Endodermal cell (in vitro differentiated cells): ENCODE results near the gene NEAT1. TPM values are rescaled to one million over a fixed set of nuclear protein-coding genes. Genes with fewer than 3 reads are reported as not detected.

Experiments used
- DNase-seq: peaks from one replicate; pipeline ENCODE4 v3.0.0-alpha.2; 2017
- H3K27ac ChIP-seq: 2 replicates; pipeline ENCODE4 v1.5.1; 2013; ENCODE audit warnings: mild to moderate bottlenecking, low read depth, low read length, moderate library complexity
- H3K27me3 ChIP-seq: 2 replicates; pipeline ENCODE4 v1.6.1; 2013; ENCODE audit warnings: mild to moderate bottlenecking, low read length, moderate library complexity; ENCODE audit not compliant: insufficient read depth, control insufficient read depth, poor library complexity, severe bottlenecking
- H3K36me3 ChIP-seq: 2 replicates; pipeline ENCODE4 v1.7.0; 2013; ENCODE audit warnings: mild to moderate bottlenecking, low read length, moderate library complexity; ENCODE audit not compliant: control insufficient read depth, insufficient read depth
- H3K4me1 ChIP-seq: one replicate; pipeline ENCODE4 v1.7.0; 2013; ENCODE audit warnings: low read length; ENCODE audit not compliant: control insufficient read depth, insufficient read depth
- H3K4me3 ChIP-seq: 2 replicates; pipeline ENCODE4 v1.5.1; 2013; ENCODE audit warnings: mild to moderate bottlenecking, low read length, moderate library complexity
- H3K9ac ChIP-seq: 2 replicates; pipeline ENCODE4 v1.6.1; 2013; ENCODE audit warnings: mild to moderate bottlenecking, low read length, moderate library complexity; ENCODE audit not compliant: poor library complexity, severe bottlenecking; ENCODE audit errors: extremely low read depth
- H3K9me3 ChIP-seq: 2 replicates; pipeline ENCODE4 v1.6.1; 2013; ENCODE audit warnings: mild to moderate bottlenecking, low read length, moderate library complexity; ENCODE audit not compliant: control insufficient read depth
- H3K27ac Mint-ChIP-seq: 2 replicates; pipeline ENCODE4 v1.8.0; 2020; ENCODE audit warnings: mixed read lengths
- H3K27me3 Mint-ChIP-seq: 2 replicates; pipeline ENCODE4 v1.8.0; 2021; ENCODE audit warnings: mild to moderate bottlenecking, mixed read lengths; ENCODE audit not compliant: insufficient read depth
- H3K36me3 Mint-ChIP-seq: 2 replicates; pipeline ENCODE4 v1.8.0; 2020; ENCODE audit warnings: low read depth, mixed read lengths
- H3K4me1 Mint-ChIP-seq: 2 replicates; pipeline ENCODE4 v1.8.0; 2020; ENCODE audit warnings: mixed read lengths
- H3K4me3 Mint-ChIP-seq: 2 replicates; pipeline ENCODE4 v1.8.0; 2020; ENCODE audit warnings: mild to moderate bottlenecking, moderate library complexity, mixed read lengths
- H3K9me3 Mint-ChIP-seq: 2 replicates; pipeline ENCODE4 v1.8.0; 2020; ENCODE audit warnings: mild to moderate bottlenecking, mixed read lengths
- WGBS, 2 experiments: methylation state at CpG; one replicate each; pipeline versions ENCODE4 v1.1.5 to v1.1.7; 2013; ENCODE audit warnings: missing lambda C conversion rate in 2 of 2, mixed read lengths in 1 of 2; ENCODE audit not compliant: insufficient coverage in 1 of 2, insufficient read length in 1 of 2; 5-methylcytosine and 5-hydroxymethylcytosine counted together
- total RNA-seq, 2 donors: library from RNA; stranded (reverse); fragmentation: NEBNext Ultra II Directional in 1 of 2; extraction: Animal tissue kit (Norgen Biotek cat#: 25700) in 1 of 2; gene quantifications; 2 replicates in 1 of 2; 3 replicates in 1 of 2; pipeline ENCODE4 v1.2.1, GENCODE V29; 2021
- TF ChIP-seq, protein P1 (sequence below): fragments of 200-600 bp; sonication (generic); conservative IDR thresholded peaks from 2 replicates; pipeline ENCODE4 v1.5.0; 2021; ENCODE audit warnings: antibody characterized with exemption, mild to moderate bottlenecking

The NEAT1 gene
- total RNA-seq, 2 donors from 2014 or later, result 61.3 to 85.2 TPM

GRCh38 chr11:65477149-65477965, 54.8 kb downstream of the NEAT1 start:
- Mint-ChIP-seq H3K9me3 (no peaks in the 10 kb centered on the region), H3K36me3 (no peaks in the 10 kb centered on the region), H3K4me1 (peaks cover 28% of the 10 kb centered on the region), H3K4me3 (peak overlapping the region; percentile 83), H3K27ac (peak overlapping the region; percentile 98), H3K27me3 (peaks cover 2% of the 10 kb centered on the region)
- WGBS, 2 experiments, result 7 to 15% methylated on average over 15 to 60 of the region's 60 CpGs
- DNase-seq, result peak; percentile 96
- H3K27me3 ChIP-seq, result no peaks in the 10 kb centered on the region
- peaks cover 4% of the 10 kb centered on the region for H3K4me1 ChIP-seq
- H3K27ac ChIP-seq, result peak overlapping the region; percentile 87
- H3K9me3 ChIP-seq, result no peaks in the 10 kb centered on the region
- TF ChIP-seq, protein P1, sequence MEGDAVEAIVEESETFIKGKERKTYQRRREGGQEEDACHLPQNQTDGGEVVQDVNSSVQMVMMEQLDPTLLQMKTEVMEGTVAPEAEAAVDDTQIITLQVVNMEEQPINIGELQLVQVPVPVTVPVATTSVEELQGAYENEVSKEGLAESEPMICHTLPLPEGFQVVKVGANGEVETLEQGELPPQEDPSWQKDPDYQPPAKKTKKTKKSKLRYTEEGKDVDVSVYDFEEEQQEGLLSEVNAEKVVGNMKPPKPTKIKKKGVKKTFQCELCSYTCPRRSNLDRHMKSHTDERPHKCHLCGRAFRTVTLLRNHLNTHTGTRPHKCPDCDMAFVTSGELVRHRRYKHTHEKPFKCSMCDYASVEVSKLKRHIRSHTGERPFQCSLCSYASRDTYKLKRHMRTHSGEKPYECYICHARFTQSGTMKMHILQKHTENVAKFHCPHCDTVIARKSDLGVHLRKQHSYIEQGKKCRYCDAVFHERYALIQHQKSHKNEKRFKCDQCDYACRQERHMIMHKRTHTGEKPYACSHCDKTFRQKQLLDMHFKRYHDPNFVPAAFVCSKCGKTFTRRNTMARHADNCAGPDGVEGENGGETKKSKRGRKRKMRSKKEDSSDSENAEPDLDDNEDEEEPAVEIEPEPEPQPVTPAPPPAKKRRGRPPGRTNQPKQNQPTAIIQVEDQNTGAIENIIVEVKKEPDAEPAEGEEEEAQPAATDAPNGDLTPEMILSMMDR, result no peak
- peak overlapping the region; percentile 88 for H3K4me3 ChIP-seq
- H3K36me3 ChIP-seq, result no peaks in the 10 kb centered on the region
- peak overlapping the region; percentile 89 for H3K9ac ChIP-seq

DNA sequence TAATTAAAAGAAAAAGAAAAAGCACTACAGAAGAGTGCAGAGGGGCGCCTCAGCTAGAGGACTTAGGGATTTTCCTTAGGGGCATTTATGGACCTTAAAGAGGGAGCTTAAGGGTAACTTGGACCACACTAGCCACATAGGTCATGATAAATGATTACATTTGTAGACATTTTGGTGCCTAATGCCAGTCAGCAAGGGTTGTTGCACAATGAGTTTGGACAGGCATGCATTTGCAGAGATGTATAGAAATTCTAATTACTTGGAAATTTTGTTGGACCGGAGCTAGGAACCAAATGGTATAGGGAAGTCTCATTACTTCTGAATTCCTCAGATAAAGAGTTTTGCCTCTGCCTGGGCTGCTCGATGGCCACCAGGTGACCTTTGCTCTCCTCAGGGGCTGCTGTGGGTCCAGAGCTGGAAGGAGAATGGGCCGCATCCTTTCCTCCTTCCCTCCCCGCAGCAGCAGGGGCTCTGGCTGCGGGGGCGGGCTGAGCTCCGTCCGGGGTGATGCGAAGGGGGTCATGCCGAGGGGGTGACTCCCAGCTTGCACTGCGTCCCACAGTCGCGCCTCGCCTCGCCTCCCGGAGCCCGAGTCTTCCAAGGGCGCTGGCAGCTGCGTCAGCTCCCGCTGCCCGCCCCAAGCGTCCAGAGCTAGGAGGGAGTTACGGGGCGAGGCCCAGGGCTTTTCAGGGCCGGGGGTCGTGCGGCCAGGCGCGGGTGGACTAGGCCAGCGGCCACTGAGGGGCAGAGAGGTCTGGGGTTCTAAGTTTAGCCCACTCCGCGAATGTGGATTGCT, 56.0 kb downstream of the NEAT1 start:
- H3K4me1 Mint-ChIP-seq, result peaks cover 28% of the 10 kb centered on the region
- Histone ChIP-seq H3K4me1 (peaks cover 4% of the 10 kb centered on the region), H3K36me3 (no peaks in the 10 kb centered on the region), H3K9ac (no peak overlapping the region), H3K4me3 (no peak overlapping the region), H3K27ac (peak overlapping the region; percentile 1), H3K27me3 (no peaks in the 10 kb centered on the region), H3K9me3 (no peaks in the 10 kb centered on the region)
- H3K27me3 Mint-ChIP-seq, result peaks cover 2% of the 10 kb centered on the region
- TF ChIP-seq, protein P1, result peak; percentile 21
- peak overlapping the region; percentile 83 for H3K27ac Mint-ChIP-seq
- H3K4me3 Mint-ChIP-seq, result no peak overlapping the region
- peak; percentile 76 for DNase-seq
- 82% methylated on average over 25 to 33 of the region's 33 CpGs for WGBS, 2 experiments
- no peaks in the 10 kb centered on the region for H3K36me3 Mint-ChIP-seq
- H3K9me3 Mint-ChIP-seq, result no peaks in the 10 kb centered on the region

DNA sequence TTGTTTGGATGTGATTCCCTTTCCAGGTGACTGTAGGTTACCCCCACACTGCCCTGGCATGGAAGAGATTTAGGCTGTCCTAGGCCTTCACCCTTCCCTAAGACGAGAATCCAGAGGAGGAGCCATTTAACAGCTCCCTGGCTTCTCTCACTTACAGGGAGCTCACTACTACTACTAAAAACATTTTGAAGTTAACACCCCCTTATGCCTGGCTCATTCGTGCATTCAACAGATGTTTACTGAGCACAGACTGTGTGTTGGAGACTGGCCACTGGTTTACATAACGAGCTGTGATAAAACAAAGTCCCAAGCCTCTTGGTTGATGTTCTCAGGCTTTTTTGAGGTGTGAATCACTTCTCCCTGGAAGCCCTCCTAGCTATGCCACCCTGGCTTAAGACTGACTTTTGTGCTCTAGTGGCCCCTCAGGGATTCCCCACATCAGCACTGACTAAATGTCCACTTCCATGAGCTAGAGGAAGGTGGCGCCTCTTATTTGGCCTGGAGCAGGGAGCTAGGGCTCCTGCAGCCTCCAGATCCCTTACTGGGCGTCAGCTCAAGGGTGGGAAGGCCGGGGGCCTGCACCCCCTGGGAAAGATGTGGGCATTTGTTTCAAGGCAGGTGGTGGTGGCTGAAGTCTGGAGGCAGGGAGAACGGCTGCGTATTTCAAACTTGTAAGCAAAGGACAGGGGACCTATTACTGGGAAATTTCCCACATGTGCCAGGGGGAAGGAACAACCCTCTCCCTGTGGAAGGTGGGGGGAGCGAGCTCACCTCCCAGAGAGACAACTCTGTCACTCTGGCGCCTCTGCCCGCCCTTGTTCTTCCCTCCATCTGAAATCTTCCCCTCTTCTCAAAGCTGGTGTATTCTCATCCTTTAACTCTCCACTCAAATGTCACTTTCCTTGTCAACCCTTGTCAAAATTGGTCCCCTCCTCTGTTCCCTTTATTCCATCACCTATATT, 56.9 kb downstream of the NEAT1 start:
- WGBS, 2 experiments, result 66 to 78% methylated on average over 7 to 11 of the region's 11 CpGs
- no peak overlapping the region for H3K4me3 Mint-ChIP-seq
- no peaks in the 10 kb centered on the region for H3K9me3 Mint-ChIP-seq

More for the DNA sequence above, 56.9 kb downstream of the NEAT1 start:
- Histone ChIP-seq H3K27ac (peak overlapping the region; percentile 1), H3K36me3 (no peaks in the 10 kb centered on the region), H3K4me3 (no peak overlapping the region), H3K9ac (no peak overlapping the region), H3K4me1 (peaks cover 4% of the 10 kb centered on the region), H3K27me3 (peaks cover under 1% of the 10 kb centered on the region), H3K9me3 (no peaks in the 10 kb centered on the region)
- Mint-ChIP-seq H3K27me3 (peaks cover 6% of the 10 kb centered on the region), H3K36me3 (no peaks in the 10 kb centered on the region), H3K27ac (peak overlapping the region; percentile 83), H3K4me1 (peaks cover 28% of the 10 kb centered on the region)
- TF ChIP-seq, protein P1, result peak; percentile 64
- DNase-seq, result peak; percentile 88
